HCT116 (cell line): ENCODE data around the gene DDX39A. TPM values are rescaled to one million over a fixed set of nuclear protein-coding genes. Genes with fewer than 3 reads are reported as not detected.
A peak's percentile ranks its signal among the peaks of the same experiment; 100 is the strongest.

Experiments used
- ATAC-seq: fragments of 200-7000 bp; cut with Tn5 transposase; 2 replicates; pipeline ENCODE4 v1.9.1; 2020; ENCODE audit warnings: mild to moderate bottlenecking, moderate library complexity
- BruUV-seq: library from RNA; stranded (reverse); fragments of 400-500 nt; replicated peaks from 2 replicates; lab custom pipeline; 2021; lab: Mats Ljungman, UMichigan
- CTCF ChIA-PET: fragments of 300-600 bp; sonication (Branson Sonifier 250); formaldehyde crosslinking; loops from one replicate; lab custom pipeline; 2021; ENCODE audit warnings: antibody characterized with exemption; lab: Charles Lee
- POLR2A ChIA-PET: fragments of 300-600, 350-600 bp; sonication (Branson Sonifier 250); formaldehyde crosslinking; loops from one replicate; lab custom pipeline; 2021; ENCODE audit warnings: antibody characterized with exemption; lab: Charles Lee
- RAD21 ChIA-PET, 2 experiments: fragments of 300-600 bp; sonication (Branson Sonifier 250); formaldehyde crosslinking; loops; one replicate each; lab custom pipeline; 2023; ENCODE audit warnings: low total read pairs in 2 of 2; ENCODE audit not compliant: uncharacterized antibody in 2 of 2, unreplicated experiment in 2 of 2, low non-redundant PET in 1 of 2; lab: Charles Lee
- DNase-seq: peaks from one replicate; pipeline ENCODE4 v3.0.0-alpha.2; 2010; ENCODE audit warnings: low read depth, low spot score
- H2AFZ ChIP-seq: fragments of 200-600 bp; shearing (Covaris generic), sonication (generic); 2 replicates; pipeline ENCODE4 v1.6.1; 2017; ENCODE audit warnings: low read depth, mixed run types, mixed read lengths, antibody characterized with exemption, low read length; ENCODE audit not compliant: poor library complexity, severe bottlenecking
- H3K27ac ChIP-seq: 2 replicates; pipeline ENCODE4 v1.5.1; 2012; ENCODE audit warnings: low read depth, low read length
- H3K27me3 ChIP-seq: fragments of 200-600 bp; sonication (generic); 2 replicates; pipeline ENCODE4 v1.6.1; 2016; ENCODE audit warnings: mixed run types, low read length, mixed read lengths; ENCODE audit not compliant: insufficient read depth
- H3K36me3 ChIP-seq, 2 experiments: fragments of 200-500 bp in 1 of 2; fragments of 200-600 bp in 1 of 2; sonication (Bioruptor generic) in 1 of 2; sonication (generic) in 1 of 2; 2 replicates each; pipeline versions ENCODE4 v1.5.1 to v1.6.1; 2014 to 2016; ENCODE audit warnings: low read length in 2 of 2, inconsistent platforms in 1 of 2, mixed read lengths in 1 of 2, mixed run types in 1 of 2; ENCODE audit not compliant: insufficient read depth in 2 of 2, control insufficient read depth in 1 of 2
- H3K4me1 ChIP-seq, 2 experiments: fragments of 200-600 bp in 1 of 2; sonication (generic) in 1 of 2; 2 replicates each; pipeline versions ENCODE4 v1.5.1 to v1.6.1; 2012 to 2017; ENCODE audit warnings: low read length in 2 of 2, inconsistent platforms in 1 of 2, mild to moderate bottlenecking in 1 of 2, mixed read lengths in 1 of 2, mixed run types in 1 of 2, moderate library complexity in 1 of 2; ENCODE audit not compliant: insufficient read depth in 2 of 2, control insufficient read depth in 1 of 2
- H3K4me2 ChIP-seq: fragments of 200-600 bp; sonication (generic); 2 replicates; pipeline ENCODE4 v1.6.1; 2017; ENCODE audit warnings: mixed run types, low read length, mixed read lengths
- H3K4me3 ChIP-seq, 2 experiments: fragments of 200-600 bp in 1 of 2; sonication (generic) in 1 of 2; replicated peaks in 1 of 2; 2 replicates each; pipeline ENCODE4 v1.5.1; 2011 to 2016; ENCODE audit warnings: low read length in 2 of 2, control low read depth in 1 of 2, low read depth in 1 of 2, mild to moderate bottlenecking in 1 of 2, mixed read lengths in 1 of 2, mixed run types in 1 of 2
- H3K79me2 ChIP-seq: fragments of 200-600 bp; sonication (generic); 2 replicates; pipeline ENCODE4 v1.6.1; 2017; ENCODE audit warnings: mild to moderate bottlenecking, mixed run types, low read length, moderate library complexity, mixed read lengths; ENCODE audit not compliant: insufficient read depth
- H3K9ac ChIP-seq: fragments of 200-600 bp; sonication (generic); 2 replicates; pipeline ENCODE4 v1.6.1; 2016; ENCODE audit warnings: low read length, mixed read lengths
- H3K9me2 ChIP-seq: fragments of 200-600 bp; sonication (generic), shearing (Covaris generic); 2 replicates; pipeline ENCODE4 v1.6.1; 2017; ENCODE audit warnings: mixed run types, mild to moderate bottlenecking, moderate library complexity; ENCODE audit not compliant: insufficient read depth
- H3K9me3 ChIP-seq, 2 experiments: fragments of 200-500 bp in 1 of 2; fragments of 200-600 bp in 1 of 2; sonication (Bioruptor generic) in 1 of 2; sonication (generic) in 1 of 2; 2 replicates each; pipeline ENCODE4 v1.6.1; 2014 to 2017; ENCODE audit warnings: low read length in 2 of 2, mixed read lengths in 2 of 2, inconsistent platforms in 1 of 2, low read depth in 1 of 2, mild to moderate bottlenecking in 1 of 2, mixed run types in 1 of 2, moderate library complexity in 1 of 2; ENCODE audit not compliant: control insufficient read depth in 1 of 2, insufficient read depth in 1 of 2
- H4K20me1 ChIP-seq: fragments of 200-600 bp; sonication (generic), shearing (Covaris generic); 2 replicates; pipeline ENCODE4 v1.6.1; 2017; ENCODE audit warnings: mixed run types, mild to moderate bottlenecking, moderate library complexity; ENCODE audit not compliant: insufficient read depth
- CBX3 ChIP-seq: IDR thresholded peaks from 2 replicates; pipeline ENCODE4 v1.6.1; 2012; ENCODE audit warnings: low read depth
- EZH2 ChIP-seq: fragments of 200-600 bp; sonication (generic); IDR thresholded peaks from 2 replicates; pipeline ENCODE4 v1.6.1; 2017; ENCODE audit warnings: antibody characterized with exemption, mixed run types
- EZH2phosphoT487 ChIP-seq: fragments of 200-600 bp; IDR thresholded peaks from 2 replicates; pipeline ENCODE4 v1.6.1; 2018; ENCODE audit warnings: antibody characterized with exemption, borderline replicate concordance
- POLR2AphosphoS5 ChIP-seq: IDR thresholded peaks from 2 replicates; pipeline ENCODE4 v1.6.1; 2011; ENCODE audit warnings: mild to moderate bottlenecking, low read depth, low read length, moderate library complexity
- RAD21 ChIP-seq: IDR thresholded peaks from 2 replicates; pipeline ENCODE4 v1.6.1; 2012; ENCODE audit warnings: low read depth, mild to moderate bottlenecking
- SRF ChIP-seq: IDR thresholded peaks from 2 replicates; pipeline ENCODE4 v1.6.1; 2012; ENCODE audit warnings: low read depth
- TCF7L2 ChIP-seq: IDR thresholded peaks from 2 replicates; pipeline ENCODE4 v1.7.0; 2011; ENCODE audit warnings: borderline replicate concordance, inconsistent platforms; ENCODE audit not compliant: insufficient read depth, insufficient read length; ENCODE audit errors: extremely low read depth
- YY1 ChIP-seq: IDR thresholded peaks from 2 replicates; pipeline ENCODE4 v1.6.1; 2011; ENCODE audit warnings: low read length, low read depth, moderate library complexity, mild to moderate bottlenecking; ENCODE audit not compliant: insufficient replicate concordance; ENCODE audit errors: extremely low read depth
- intact Hi-C: fragments of 100-400 bp; cut with micrococcal nuclease; formaldehyde crosslinking; loops from 2 replicates; pipeline ENCODE4 v1.10.0; 2022
- total RNA-seq: library from RNA; stranded (reverse); gene quantifications from one replicate; pipeline ENCODE4 v1.2.1, GENCODE V29; 2021; ENCODE audit not compliant: unreplicated experiment
- TF ChIP-seq, protein P1 (sequence below): IDR thresholded peaks from 2 replicates; pipeline ENCODE4 v1.6.1; 2012

DDX39A gene
- total RNA-seq, 1 experiment from 2014 or later: 152 TPM

DNA sequence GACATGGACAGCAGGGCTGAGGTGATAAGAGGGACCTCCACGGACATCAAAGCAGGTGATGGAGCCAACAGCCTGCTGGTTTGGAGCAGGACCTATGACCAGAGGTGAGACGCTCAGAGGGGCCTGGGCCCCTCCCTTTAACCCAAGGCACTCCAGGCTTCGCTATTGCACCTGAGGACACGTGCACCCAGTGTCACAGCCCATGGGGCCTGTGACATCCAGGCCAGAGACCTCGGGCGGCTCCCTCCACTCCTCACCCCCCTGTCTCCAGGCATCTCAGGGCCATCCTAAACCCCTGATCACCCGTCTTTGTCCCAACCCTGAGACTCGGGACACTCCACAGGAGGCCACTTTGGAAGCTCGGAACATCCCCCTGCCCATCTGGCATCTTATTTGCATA is 25.0 kb downstream of the DDX39A start:
- TF ChIP-seq EZH2phosphoT487: no peak
- TF ChIP-seq RAD21: no peak
- no peak for TF ChIP-seq YY1
- TF ChIP-seq TCF7L2: no peak
- TF ChIP-seq POLR2AphosphoS5: no peak
- no peak for TF ChIP-seq SRF
- TF ChIP-seq, protein P1, sequence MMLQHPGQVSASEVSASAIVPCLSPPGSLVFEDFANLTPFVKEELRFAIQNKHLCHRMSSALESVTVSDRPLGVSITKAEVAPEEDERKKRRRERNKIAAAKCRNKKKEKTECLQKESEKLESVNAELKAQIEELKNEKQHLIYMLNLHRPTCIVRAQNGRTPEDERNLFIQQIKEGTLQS: no peak
- TF ChIP-seq, all 23 proteins: peak for 0
- peaks cover 13 to 21% of the 10 kb centered on the region in 2 experiments; a peak in 3 of 4 replicates for H3K36me3 ChIP-seq
- ChIA-PET POLR2A (no interaction called here), CTCF (no interaction called here), RAD21 (no interaction called here)
- no peak overlapping the region for H3K27ac ChIP-seq
- no peaks in the 10 kb centered on the region for H3K79me2 ChIP-seq
- no peaks in the 10 kb centered on the region for H4K20me1 ChIP-seq
- H3K4me3 ChIP-seq: no peak overlapping the region
- intact Hi-C loops: no loop called here
- H3K9me3 ChIP-seq: no peaks in the 10 kb centered on the region
- no peak for ATAC-seq
- BruUV-seq: no TSS peak
- no peak overlapping the region for H3K4me2 ChIP-seq
- no peaks in the 10 kb centered on the region for H3K4me1 ChIP-seq
- H2AFZ ChIP-seq: no peak overlapping the region
- no peak for DNase-seq
- no peaks in the 10 kb centered on the region for H3K9me2 ChIP-seq
- H3K27me3 ChIP-seq: no peaks in the 10 kb centered on the region
- H3K9ac ChIP-seq: no peak overlapping the region

GRCh38 chr19:14393329-14393728 is 25.8 kb downstream of the DDX39A start:
- H3K27me3 ChIP-seq: no peaks in the 10 kb centered on the region
- no peak overlapping the region for H3K9ac ChIP-seq
- CTCF ChIA-PET: no interaction called here
- no peaks in the 10 kb centered on the region for H3K4me1 ChIP-seq
- H3K4me3 ChIP-seq: no peak overlapping the region
- H3K9me2 ChIP-seq: no peaks in the 10 kb centered on the region
- ATAC-seq: no peak
- H3K27ac ChIP-seq: no peak overlapping the region
- RAD21 ChIA-PET: interaction anchor here in 1 of 2 experiments (0.5 kb wide), 1 partner anchor 31 kb away, joined by 3 read pairs; no protein-coding TSS in a partner anchor
- no peaks in the 10 kb centered on the region for H3K9me3 ChIP-seq
- DNase-seq: no peak
- TSS peak; percentile 14 for BruUV-seq
- H4K20me1 ChIP-seq: no peaks in the 10 kb centered on the region
- intact Hi-C loops: no loop called here
- no peak overlapping the region for H2AFZ ChIP-seq
- no peaks in the 10 kb centered on the region for H3K79me2 ChIP-seq
- POLR2A ChIA-PET: no interaction called here
- TF ChIP-seq EZH2 (no peak), POLR2AphosphoS5 (no peak), EZH2phosphoT487 (no peak), CBX3 (no peak)
- TF ChIP-seq, all 23 proteins: peak for 0
- Histone ChIP-seq H3K4me2 (no peak overlapping the region), H3K36me3 (peaks cover 13 to 21% of the 10 kb centered on the region in 2 experiments; a peak in 3 of 4 replicates)
